HG03457 (cell line): Measurements from ENCODE around the gene NLRP10.
"Not testable (repeated sequence)": the region's sequence is repeated elsewhere in the genome, so short reads cannot be mapped to it uniquely, and the experiment has no call there.

Experiments used
- ATAC-seq: cut with Tn5 transposase; IDR thresholded peaks from one replicate; pipeline ENCODE4 v1.9.1; 2021; ENCODE audit warnings: moderate number of reproducible peaks; ENCODE audit not compliant: unreplicated experiment

NLRP10 gene

GRCh38 chr11:7965386-7965785 is at the start of gene NLRP10:
TSS of gene NLRP10 (minus strand) at chr11:7965447. CDS start at chr11:7963495, 1,952 bp downstream.
- no peak for ATAC-seq

GRCh38 chr11:8013833-8014232 is 48.6 kb upstream of the NLRP10 start:
- ATAC-seq: no peak

- no peak for ATAC-seq
Observed at GRCh38 chr11:8011981-8012444, 46.8 kb upstream of the NLRP10 start.

GRCh38 chr11:8011371-8011770 is 46.1 kb upstream of the NLRP10 start:
- ATAC-seq: no peak

- no peak for ATAC-seq
Observed at GRCh38 chr11:8009856-8010255, 44.6 kb upstream of the NLRP10 start.

- ATAC-seq: no peak
Observed at GRCh38 chr11:8008212-8008611, 43.0 kb upstream of the NLRP10 start.

- ATAC-seq: no peak
Observed at GRCh38 chr11:8006349-8006977, 41.2 kb upstream of the NLRP10 start.

GRCh38 chr11:8005556-8005955 is 40.3 kb upstream of the NLRP10 start:
- ATAC-seq: no peak

GRCh38 chr11:8004008-8004407 is 38.8 kb upstream of the NLRP10 start:
- no peak for ATAC-seq

- no peak for ATAC-seq
Observed at GRCh38 chr11:8003187-8003586, 37.9 kb upstream of the NLRP10 start.

- no peak for ATAC-seq
Observed at GRCh38 chr11:8002676-8003075, 37.4 kb upstream of the NLRP10 start.

GRCh38 chr11:8000390-8000789 is 35.1 kb upstream of the NLRP10 start:
- ATAC-seq: no peak

- ATAC-seq: no peak
Observed at GRCh38 chr11:7999795-8000194, 34.5 kb upstream of the NLRP10 start.

GRCh38 chr11:7994581-7995278 is 29.5 kb upstream of the NLRP10 start:
- no peak for ATAC-seq

- ATAC-seq: not testable (repeated sequence)
Observed at GRCh38 chr11:7987560-7987883, 22.3 kb upstream of the NLRP10 start.

- peak; percentile 92 for ATAC-seq
Observed at GRCh38 chr11:7986768-7987559, 21.7 kb upstream of the NLRP10 start, which contains the start of gene EIF3F. TSS of gene EIF3F (plus strand) at chr11:7987337. CDS start at chr11:7987353, 16 bp downstream.

- ATAC-seq: no peak
Observed at GRCh38 chr11:7983832-7984590, 18.8 kb upstream of the NLRP10 start.

GRCh38 chr11:7982582-7983119 is 17.4 kb upstream of the NLRP10 start:
- ATAC-seq: peak; percentile 45

GRCh38 chr11:7981619-7982157 is 16.4 kb upstream of the NLRP10 start:
- no peak for ATAC-seq

- ATAC-seq: no peak
Observed at GRCh38 chr11:7977232-7977917, 12.1 kb upstream of the NLRP10 start.
